CD4-positive, alpha-beta T cell treated with Interleukin-10 for 1 hour (primary cell): Measurements from ENCODE around the gene GSTM3.

Experiments
- DNase-seq: peaks from one replicate; pipeline ENCODE4 v3.0.0-alpha.2; 2020

The GSTM3 gene

DNA sequence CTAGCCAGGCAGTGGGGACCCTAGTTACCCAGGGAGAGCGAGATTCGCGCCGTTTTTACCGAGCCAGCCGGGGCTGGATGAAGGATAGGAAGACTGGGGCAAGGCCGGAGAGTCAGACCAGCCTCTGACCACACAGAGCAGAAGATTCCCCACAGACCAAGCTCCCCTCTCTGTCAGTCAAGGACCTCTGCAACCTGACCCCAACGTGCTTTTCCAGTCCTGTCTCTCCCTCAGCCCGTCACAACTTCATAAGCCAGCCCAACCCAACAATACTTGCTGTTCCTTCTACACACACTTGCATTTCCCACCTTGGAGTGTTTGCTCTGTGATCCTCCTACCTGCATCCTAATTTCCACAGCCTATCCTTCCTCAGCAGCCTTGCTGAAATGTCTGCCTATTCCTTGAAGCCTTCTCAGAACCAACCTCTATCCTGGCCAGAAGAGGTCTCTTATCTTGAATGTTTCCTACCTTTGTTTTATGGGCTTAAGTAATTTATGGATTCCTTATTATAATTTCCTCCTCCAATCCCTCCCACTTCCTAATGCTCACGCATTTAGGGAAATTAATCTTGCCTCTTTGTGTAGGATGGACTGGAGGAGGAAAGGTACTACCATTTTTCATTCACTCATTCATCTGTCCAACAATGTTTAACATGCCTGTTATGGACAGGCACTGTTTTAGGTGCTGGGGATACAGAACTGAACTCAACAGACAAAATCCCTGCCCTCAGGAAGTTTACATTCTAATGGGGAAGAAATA, at the start of gene GSTM3:
TSS of gene GSTM3 (minus strand) at position 424 of the 759 bp plus-strand sequence. CDS start 751 bp downstream, outside the sequence.
- DNase-seq, result no peak

DNA sequence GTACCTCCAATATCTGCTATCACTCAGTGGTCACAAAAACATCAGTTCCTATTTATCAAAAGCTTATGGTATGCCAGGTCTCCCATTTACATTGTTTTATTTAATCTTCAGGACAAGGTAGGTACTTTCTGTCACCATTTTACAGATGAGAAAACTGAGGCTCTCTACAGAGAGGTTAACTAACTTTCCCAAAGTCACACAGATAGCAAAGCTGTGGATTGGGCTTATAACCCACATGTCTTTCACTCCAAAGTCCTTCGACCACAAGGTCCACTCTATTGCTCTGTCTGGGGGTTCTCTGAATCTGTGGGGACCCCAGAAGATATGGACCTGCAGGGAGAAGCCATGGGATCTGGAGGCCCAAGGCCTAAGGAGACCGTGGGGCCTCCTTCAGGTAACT, 49.5 kb upstream of the GSTM3 start:
- no peak for DNase-seq

DNA sequence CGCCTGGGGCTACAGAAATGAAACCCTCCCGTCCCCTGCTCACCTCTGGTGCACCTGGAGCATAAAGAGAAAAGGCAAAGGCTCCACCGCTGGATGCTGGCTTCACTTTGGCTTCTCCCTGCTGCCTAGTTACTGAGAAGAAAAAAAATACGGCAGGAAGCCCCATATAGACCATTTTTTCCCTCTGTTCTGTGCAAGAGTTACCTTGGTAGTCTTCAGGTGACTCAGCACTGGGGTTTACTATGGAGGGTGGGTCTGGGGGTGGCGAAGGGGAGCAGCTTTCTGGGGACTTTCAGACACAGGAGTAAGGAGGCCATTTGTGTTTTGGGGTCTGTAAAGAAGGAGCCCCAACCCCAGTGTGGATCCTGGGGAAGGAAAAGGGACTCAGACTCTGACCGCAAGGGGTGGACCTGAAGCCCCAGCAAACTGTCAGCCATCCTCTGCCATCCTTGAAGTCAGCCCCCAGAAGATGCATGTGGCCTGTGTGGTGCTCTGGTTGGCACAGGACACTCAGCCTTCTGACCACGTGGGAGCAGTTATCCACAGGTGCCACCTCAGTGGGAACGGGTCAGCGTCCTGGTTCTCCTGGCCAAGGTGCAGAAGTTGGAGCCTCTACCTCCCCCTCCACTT, 48.8 kb upstream of the GSTM3 start:
- no peak for DNase-seq

DNA sequence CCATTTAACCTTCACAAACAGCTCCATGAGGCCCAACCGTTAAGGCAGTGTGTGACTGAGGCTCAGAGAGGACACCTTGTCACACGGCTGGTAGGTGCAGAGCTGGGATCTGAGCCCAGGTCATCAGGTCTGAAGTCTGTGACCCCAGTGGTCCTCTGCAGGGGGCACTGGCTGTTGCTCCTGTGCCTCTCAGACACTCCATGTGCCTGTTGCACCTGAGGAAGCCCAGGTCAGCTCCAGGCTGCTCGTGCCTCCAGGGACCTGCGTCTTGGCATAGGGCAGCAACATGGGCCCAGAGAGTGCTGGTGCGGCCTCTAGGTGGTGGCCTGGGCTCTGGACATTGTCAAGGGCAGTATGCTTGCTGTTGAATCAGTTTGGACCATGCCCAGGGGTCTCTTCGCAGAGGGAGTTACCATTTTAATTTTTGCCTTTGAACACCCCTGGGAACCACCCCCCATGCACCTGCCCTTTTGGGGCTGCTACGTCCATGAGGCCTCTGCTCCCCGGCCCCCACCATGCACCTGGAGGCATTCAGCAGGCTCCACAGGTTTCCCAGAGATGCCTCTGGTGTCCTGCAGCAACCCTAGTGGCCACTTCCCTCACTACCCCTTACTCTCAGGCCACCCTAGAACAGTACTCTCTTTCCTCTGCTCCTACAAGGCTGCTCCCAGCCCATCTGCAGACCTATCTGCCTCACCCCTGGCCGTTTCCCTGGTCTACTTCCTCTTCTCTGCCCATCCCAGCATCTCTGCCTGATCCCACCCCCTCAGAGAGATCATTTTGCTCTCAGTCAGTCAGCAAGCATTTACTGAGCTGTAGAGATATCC, 48.1 kb upstream of the GSTM3 start:
- no peak for DNase-seq

DNA sequence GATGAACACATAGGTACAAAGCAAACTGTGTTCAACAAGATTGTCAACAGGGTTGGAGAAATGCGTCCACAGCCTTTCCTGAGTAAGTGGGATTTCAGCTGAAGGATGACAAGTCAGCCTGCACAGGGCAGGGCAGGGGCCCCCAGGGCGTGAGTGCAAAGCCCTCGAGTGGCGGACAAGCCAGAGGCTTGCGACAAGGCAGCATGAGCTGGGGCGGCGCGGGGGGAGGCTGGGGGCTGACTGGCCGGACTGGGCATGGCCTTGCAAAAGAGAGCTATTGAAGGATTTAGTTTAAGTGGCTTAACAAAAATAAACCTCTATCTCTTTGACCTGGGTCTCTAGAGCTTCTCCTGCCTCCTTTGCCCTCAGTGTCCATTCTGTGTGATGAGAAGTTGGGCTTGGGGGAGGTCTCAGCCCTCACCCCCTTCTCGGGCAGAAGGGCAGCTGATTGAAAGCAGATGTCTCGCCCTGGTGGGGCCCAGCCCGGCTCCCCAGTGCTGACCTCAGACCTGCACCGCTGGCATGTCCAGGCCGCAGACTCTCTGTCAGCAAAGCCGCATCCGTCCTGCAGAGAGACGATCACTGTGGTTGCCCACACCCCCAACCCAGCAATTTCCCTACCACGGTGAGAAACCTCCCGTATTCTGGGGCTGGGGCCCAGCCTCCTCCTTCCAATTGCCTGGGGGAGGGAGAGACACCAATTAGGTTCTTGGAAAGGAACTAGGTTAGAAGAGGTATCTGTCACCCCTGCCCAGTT, 47.2 kb upstream of the GSTM3 start:
- DNase-seq, result peak; percentile 28

DNA sequence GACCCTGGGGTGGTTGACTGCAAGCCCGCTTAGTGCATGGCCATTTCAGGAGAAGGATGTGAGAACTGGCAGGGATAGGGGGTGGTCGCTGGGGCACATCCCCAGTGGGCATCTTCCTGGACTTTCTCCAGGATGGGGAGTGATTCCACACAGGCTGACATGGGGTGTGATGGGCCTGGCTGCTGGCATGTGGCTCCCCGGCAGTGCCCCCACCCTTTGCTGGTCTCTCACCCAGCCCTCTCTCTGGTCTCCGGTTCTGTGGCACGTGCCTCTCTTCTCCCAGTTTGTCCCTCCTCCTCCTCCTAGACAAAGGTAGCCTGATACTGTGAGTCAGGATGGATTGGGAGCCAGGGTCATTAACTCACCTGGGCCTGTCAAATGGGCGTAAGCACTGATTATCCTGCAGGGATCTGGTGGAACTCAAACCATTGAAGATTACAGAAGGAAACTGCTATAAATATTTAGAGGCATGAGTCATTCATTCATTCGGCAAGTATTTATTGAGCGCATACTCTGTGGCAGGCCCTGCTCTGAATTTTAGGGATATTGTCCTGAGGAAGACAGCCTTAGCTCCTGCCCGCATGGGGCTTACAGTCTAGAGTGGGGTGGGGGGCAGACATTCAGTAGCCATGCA, 46.5 kb upstream of the GSTM3 start:
- DNase-seq, result no peak

DNA sequence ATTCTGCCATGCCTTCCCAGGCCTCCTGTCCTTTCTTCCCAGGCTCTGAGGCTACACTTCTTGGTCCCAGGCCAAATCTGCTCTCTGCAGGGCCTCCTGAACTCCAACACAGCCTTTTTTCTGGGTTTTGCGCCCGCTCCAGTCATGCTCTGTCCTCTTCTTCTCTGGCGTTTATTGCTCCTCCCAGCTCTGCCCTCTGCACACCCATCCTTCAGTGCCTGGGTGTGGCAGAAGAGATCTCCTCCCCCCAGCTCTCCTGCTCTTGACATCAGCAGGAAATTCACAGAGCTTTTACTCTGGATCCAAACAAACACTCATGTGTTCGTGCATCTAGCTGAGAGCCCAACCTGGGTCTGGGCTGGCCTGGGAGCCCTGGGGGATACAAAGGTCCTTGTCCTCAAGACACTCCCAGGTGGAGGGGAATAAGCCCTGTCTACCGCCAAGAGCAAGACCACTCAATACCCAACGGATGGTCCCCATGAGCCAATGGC, 45.7 kb upstream of the GSTM3 start:
- DNase-seq, result no peak

DNA sequence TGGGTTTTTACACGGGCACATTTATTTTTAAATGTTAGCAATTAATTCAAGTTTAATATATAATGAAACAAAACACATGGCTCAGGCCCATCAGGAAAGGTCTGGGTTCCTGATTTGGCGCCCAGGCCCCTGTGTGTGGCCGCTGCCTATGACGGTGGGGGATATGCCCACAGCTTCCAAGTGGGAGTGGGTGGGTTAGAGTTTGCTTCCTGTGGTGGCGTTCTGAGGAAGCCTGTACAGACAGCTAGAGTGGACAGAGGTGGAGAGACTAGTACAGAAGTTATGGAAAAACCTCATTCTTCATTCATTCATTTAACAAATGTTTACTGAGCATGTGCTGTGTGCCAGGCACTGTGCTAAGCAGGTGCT, 45.3 kb upstream of the GSTM3 start:
- no peak for DNase-seq

DNA sequence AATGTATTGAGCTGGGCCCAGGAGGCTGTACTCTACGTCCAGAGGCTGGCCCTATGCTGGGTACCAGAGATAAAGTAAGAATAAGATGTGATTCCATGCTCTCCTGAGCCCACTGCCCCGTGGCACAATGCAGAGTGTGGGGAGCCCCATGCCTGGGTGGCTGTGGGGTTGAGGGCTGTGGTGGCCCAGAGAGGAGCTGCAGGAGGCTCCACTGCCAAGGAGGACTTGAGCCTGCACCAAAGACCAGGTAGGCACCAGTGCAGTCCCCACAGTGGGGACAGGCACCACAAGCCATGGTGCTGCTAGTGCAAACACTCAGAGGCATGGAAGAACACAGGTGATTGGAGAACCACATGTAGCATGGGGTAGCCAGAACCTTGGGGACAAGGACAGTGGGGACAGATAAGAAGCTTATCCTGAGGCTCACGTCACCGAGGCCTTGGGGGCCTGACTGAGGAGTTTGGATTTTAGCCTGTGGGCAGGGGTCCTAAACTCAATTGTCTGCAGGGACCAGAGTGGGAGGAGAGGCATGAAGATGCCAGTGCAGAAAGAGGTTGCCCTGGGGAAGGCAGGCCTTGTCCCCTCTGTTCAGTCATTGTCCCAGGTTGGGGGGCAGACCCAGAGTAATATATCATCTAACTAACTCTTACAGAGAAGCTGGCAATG, 44.7 kb upstream of the GSTM3 start:
- DNase-seq, result no peak

DNA sequence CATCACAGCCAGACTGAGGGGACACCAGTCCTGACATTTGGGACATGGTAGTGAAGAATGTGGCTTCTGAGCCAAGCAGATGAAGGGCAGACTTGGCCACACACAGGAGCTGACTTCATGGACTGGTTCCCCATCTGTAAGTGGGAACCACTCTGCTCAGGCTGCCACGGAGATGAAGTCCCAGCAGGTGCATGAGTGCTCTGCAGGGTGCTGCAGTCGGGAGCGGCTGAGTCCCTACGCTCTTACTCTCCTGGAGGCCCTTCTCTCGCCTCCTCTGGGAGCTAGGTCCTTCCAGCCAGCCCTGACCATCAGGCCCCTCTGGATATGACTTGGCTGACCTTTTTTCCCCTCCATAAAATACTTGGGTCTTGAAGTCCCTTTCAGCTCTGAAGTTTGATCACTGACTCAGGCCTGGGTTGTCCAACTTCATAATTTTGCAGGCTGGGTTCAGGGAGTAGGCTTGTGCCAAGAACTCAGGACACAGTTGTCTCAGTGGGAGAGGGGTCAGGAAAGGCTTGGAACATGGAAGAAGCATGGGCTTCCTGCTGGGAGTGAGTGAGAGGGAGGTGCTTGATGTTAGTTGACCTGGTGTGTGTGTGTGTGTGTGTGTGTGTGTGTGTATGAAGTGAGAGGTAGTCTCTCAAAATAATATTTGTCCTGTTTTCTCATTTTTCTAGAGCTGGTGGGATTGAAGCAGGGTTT, 43.9 kb upstream of the GSTM3 start:
- no peak for DNase-seq

DNA sequence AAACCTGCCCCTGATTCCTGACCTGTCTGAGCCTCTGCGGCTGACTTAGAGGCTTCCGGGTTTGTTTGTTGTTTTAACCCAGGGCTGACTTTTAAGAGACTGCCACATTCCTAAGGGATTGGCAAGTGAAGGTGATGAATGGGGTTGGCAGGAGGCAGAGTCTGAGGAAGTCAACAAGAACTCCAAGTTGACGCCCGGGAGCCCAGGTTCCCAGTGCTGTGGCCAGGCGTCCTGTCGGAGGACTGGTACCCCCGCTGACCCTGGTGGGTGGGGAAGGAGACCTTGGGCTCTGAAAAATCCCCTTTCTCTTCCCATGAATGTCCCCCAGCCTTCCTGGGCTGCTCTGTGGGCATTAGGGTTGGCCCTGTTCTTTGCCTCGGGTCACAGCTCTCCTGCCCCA, 42.6 kb upstream of the GSTM3 start:
- no peak for DNase-seq

DNA sequence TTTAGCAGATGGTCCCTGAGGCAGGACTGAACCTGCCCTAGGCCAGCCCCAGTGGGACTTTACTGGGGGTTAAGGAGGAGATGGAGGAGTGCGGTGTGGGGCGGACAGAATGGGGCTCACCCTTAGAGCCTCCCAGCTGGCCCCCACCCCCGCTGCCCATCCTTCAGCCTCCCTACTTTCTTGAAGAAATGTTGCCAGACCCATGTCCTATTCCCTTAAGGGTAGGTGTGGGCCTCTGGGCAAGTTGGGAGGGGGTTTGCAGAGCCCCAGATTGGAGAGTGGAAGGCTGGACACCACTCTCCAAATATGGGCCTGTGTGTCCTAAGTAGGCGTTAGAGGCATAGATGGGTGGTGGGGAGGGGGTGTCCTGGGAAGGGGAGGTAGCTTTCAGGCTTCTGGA, 42.1 kb upstream of the GSTM3 start:
- DNase-seq, result no peak

DNA sequence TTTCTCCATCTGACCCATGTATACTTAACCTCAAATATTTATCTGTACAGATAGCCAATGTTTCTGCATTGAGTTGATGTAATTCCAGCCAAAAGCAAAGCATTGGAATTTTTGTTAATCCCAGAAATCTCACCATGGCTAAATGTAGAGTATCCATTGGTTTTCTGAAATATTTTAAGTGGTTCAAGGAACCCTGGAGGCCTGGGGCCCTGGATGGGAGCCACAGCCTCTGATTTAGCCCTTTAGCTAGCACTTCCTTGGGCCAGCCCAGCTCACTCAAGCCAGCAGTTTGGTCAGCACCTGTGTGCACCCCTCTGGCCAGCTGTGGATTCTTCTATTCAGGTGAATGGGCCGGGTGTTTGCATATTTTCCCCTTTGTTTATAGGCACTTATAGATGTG, 41.7 kb upstream of the GSTM3 start:
- DNase-seq, result no peak

DNA sequence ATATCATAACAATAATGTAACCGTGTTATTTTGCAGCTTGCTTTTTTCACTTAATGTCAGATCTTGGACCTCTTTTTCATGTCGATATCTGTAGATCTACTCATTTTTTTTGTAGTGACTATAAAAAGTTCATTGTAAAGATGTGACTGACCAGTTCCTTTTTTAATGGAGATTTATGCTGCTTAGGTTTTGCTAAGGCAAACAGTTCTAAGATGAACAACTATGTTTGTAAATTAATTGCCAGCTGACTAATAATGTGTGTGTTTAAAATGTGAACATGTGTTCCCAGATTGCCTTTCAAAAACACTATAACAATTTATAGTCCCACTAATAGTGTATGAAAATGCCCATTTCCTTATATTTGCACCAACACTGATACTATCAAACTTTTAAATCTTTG, 41.0 kb upstream of the GSTM3 start:
- DNase-seq, result no peak

DNA sequence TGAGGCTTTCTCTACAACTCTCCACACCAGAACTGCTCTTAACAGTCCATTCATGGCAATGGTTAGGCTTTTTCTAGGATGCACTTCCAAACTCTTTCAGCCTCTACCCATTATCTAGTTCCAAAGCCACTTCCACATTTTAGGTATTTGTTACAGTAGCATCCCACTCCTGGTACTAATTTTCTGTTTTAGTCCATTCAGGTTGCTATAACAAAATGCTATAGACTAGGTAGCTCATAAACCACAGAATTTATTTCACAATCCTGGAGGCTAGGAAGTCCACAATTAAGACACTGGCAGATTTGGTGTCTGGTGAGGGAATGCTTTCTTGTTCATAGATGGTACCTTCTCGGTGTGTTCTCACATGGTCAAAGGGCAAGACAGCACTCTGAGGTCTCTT, 40.1 kb upstream of the GSTM3 start:
- DNase-seq, result no peak

DNA sequence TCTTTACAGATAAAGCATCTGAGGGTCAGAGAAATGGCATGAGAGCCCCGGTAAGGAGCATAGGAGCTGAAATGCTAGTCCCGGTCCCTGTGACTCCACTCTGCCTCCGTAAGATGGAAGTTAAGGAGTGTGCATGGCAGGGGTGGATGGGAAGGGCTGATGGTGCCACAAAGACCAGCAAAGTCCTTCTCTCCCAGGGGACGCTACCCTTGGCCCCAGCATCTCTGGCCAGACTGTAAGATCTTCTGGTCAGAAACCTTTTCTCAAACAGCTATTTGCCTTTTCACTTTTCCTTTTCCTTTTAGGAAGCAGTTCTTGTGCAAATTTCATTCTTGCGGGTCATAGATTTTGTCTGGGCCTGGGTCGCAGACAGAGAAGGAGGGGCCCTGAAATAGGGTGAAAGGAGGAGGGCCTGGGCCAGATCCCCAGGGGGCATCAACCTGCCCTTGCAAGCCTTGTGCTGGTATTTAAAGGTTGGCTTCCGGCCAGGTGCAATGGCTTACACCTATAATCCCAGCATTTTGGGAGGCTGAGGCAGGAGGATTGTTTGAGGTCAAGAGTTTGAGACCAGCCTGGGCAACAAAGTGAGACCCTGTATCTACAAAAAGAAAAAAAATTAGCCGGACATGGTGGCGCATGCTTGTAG, 37.3 kb upstream of the GSTM3 start:
- DNase-seq, result no peak

DNA sequence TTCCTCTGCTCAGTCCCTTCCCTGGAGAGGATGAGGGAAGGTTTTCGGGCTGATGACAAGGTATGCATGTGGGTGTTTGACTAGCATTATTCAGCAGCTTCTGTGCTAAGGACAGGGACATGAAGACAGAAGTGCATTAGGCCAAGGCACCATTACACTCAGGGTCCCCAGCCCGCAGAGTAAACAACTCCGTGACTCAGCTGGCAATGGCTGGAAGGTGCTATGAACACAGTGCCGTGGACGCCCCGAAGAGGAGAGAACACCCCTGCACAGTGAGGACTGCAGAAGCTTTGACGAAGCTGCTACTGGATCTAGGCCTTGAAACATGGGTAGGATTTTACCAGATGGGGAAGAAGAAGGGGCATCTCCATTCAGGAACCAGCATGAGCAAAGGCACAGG, 36.6 kb upstream of the GSTM3 start:
- no peak for DNase-seq

DNA sequence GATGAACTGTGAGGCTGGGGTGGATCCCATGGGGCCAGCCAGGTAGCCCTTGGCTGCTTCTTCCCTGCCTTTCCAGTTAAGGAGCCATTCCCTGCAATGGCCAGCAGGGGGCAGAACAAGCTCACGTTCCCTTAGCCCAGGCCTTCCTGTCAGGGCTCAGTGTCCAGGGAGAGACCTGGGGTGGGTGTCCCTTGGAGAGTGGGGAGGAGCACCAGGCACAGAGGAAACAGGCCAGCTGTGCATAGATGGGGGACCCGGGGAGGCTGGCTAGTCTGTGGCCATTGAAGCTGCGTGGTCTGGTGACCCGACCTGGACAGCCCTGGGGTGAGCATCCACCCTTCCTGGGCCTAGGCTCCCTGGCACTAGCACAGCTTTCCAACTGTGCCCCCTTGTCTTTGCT, 36.1 kb upstream of the GSTM3 start:
- peak; percentile 84 for DNase-seq

DNA sequence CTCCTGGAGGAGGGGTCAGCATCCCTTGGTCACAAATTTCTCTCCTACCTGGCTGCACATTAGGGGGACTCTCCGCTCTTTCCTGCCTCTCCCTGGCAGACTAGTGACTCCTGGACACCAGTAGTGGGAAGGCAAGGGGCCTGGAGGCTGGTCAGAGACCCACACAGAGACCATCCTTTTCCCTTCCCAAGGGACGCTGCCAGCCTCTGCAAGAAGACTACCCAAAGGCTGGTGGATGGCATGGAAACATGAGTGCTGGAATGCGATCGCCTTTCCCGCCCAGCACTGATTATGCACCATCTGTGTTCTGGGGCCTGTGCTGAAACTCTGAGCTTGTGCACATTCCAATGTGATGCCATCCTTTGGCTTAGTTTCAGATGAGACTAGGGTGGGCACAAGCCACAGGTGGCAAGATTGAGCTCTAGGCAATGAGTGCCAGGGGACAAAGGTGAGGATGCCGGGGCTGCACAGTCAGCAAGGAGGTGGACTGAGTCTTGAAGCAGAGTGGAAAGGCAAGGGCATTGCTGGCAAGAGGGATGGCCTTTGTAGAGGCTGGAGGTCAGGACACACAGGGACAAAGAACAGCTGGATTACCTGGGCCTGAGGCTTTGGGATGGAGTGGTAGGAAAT, 35.5 kb upstream of the GSTM3 start:
- DNase-seq, result no peak

DNA sequence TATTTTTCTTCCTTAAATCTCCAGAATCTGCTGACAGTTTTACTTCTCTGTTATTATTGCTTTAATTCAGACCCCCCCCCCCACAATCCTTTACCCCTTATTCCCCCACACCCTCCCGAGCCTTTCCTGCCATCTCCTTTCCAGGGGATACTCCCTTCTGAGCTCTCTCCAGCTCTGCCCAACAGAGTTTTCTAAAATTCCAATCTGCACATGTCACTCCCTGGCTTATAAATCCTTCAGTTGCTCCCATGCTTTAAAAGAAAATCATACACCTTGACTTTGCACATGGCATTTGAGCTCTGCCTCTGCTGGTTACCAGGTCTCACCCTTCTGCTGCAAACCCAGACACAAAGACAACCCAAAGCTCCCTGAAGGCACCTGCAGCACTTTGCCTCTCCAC, 34.6 kb upstream of the GSTM3 start:
- no peak for DNase-seq
